GM21423 (cell line): ENCODE results near the gene PCNX2.

ENCODE experiments used
- ATAC-seq: cut with Tn5 transposase; IDR thresholded peaks from one replicate; pipeline ENCODE4 v1.9.1; 2021; ENCODE audit warnings: mild to moderate bottlenecking, moderate library complexity; ENCODE audit not compliant: unreplicated experiment

The PCNX2 gene

GRCh38 chr1:232968391-232968790, 327.1 kb downstream of the PCNX2 start:
- ATAC-seq, result no peak

- ATAC-seq, result no peak
Observed at GRCh38 chr1:232966663-232967062, 328.9 kb downstream of the PCNX2 start.

GRCh38 chr1:232965912-232966217, 329.7 kb downstream of the PCNX2 start:
- no peak for ATAC-seq

- ATAC-seq, result no peak
Observed at GRCh38 chr1:232965124-232965911, 330.2 kb downstream of the PCNX2 start.

- ATAC-seq, result no peak
Observed at GRCh38 chr1:232964601-232965000, 330.9 kb downstream of the PCNX2 start.

GRCh38 chr1:232962761-232963745, 332.5 kb downstream of the PCNX2 start:
- ATAC-seq, result no peak

GRCh38 chr1:232958067-232958466, 337.5 kb downstream of the PCNX2 start:
- no peak for ATAC-seq

- ATAC-seq, result no peak
Observed at GRCh38 chr1:232956081-232956480, 339.4 kb downstream of the PCNX2 start.

GRCh38 chr1:232954594-232955365, 340.7 kb downstream of the PCNX2 start:
- ATAC-seq, result no peak

GRCh38 chr1:232952514-232953499, 342.7 kb downstream of the PCNX2 start:
- ATAC-seq, result peak; percentile 39

- ATAC-seq, result no peak
Observed at GRCh38 chr1:232951605-232952004, 343.9 kb downstream of the PCNX2 start.

GRCh38 chr1:232951180-232951579, 344.3 kb downstream of the PCNX2 start:
- ATAC-seq, result no peak

GRCh38 chr1:232950197-232951176, 345.0 kb downstream of the PCNX2 start, which contains the start of gene NTPCR:
Gene NTPCR, plus strand, starts transcription at chr1:232950611. Its CDS starts 100 bp downstream, at chr1:232950711.
- ATAC-seq, result peak; percentile 90

GRCh38 chr1:232949636-232950196, 345.8 kb downstream of the PCNX2 start:
- ATAC-seq, result no peak

- no peak for ATAC-seq
Observed at GRCh38 chr1:232944347-232944746, 351.2 kb downstream of the PCNX2 start.

- no peak for ATAC-seq
Observed at GRCh38 chr1:232943679-232944252, 351.8 kb downstream of the PCNX2 start.

- ATAC-seq, result no peak
Observed at GRCh38 chr1:232942413-232943294, 352.9 kb downstream of the PCNX2 start.
